IMR-90 (cell line): ENCODE results near the gene MKNK2. TPM values are rescaled to one million over a fixed set of nuclear protein-coding genes. Genes with fewer than 3 reads are reported as not detected.

Experiments
- ATAC-seq: fragments of 200-7000 bp; cut with Tn5 transposase; 2 replicates; pipeline ENCODE4 v1.9.1; 2020; ENCODE audit warnings: low read depth, mild to moderate bottlenecking, moderate library complexity
- BruUV-seq: library from RNA; stranded (reverse); fragments of 400-500 nt; replicated peaks from 2 replicates; lab custom pipeline; 2021; lab: Mats Ljungman, UMichigan
- CTCF ChIA-PET: fragments of 300-600 bp; formaldehyde crosslinking; extraction: SDS; loops from one replicate; lab custom pipeline; 2021; ENCODE audit warnings: antibody characterized with exemption; lab: Yijun Ruan, JAX
- POLR2A ChIA-PET: fragments of 300-600 bp; sonication (Branson Sonifier 250); formaldehyde crosslinking; loops from one replicate; lab custom pipeline; 2022; ENCODE audit warnings: antibody characterized with exemption; ENCODE audit not compliant: unreplicated experiment; lab: Charles Lee
- DNase-seq: peaks from one replicate; pipeline ENCODE4 v3.0.0; 2013
- H2AFZ ChIP-seq: replicated peaks from 2 replicates; pipeline ENCODE3; 2013; ENCODE audit warnings: low read length, mild to moderate bottlenecking; ENCODE audit not compliant: poor library complexity
- H2AK5ac ChIP-seq: 2 replicates; pipeline ENCODE4 v1.6.1; 2013; ENCODE audit warnings: low read depth, low read length, inconsistent platforms
- H2AK9ac ChIP-seq: replicated peaks from 2 replicates; pipeline ENCODE3; 2013; ENCODE audit warnings: mild to moderate bottlenecking, low read depth, low read length, moderate library complexity; ENCODE audit not compliant: poor library complexity
- H2BK120ac ChIP-seq: 2 replicates; pipeline ENCODE4 v1.6.1; 2013; ENCODE audit warnings: low read depth, low read length, inconsistent platforms
- H2BK15ac ChIP-seq: 3 replicates; pipeline ENCODE4 v1.6.1; 2013; ENCODE audit warnings: low read depth, low read length, inconsistent platforms
- H2BK20ac ChIP-seq: 2 replicates; pipeline ENCODE4 v1.6.1; 2013; ENCODE audit warnings: low read depth, mild to moderate bottlenecking, inconsistent platforms, low read length, moderate library complexity
- H2BK5ac ChIP-seq: 2 replicates; pipeline ENCODE4 v1.6.1; 2013; ENCODE audit warnings: mild to moderate bottlenecking, low read depth, low read length, inconsistent platforms; ENCODE audit not compliant: poor library complexity, severe bottlenecking
- H3K14ac ChIP-seq: replicated peaks from 2 replicates; pipeline ENCODE4 v1.6.1; 2013; ENCODE audit warnings: low read depth, low read length, inconsistent platforms
- H3K18ac ChIP-seq: 2 replicates; pipeline ENCODE4 v1.6.1; 2013; ENCODE audit warnings: low read depth, low read length, control low read depth
- H3K23ac ChIP-seq: 2 replicates; pipeline ENCODE4 v1.6.1; 2013; ENCODE audit warnings: low read depth, low read length, inconsistent platforms
- H3K27ac ChIP-seq: 2 replicates; pipeline ENCODE4 v1.5.1; 2013; ENCODE audit warnings: mild to moderate bottlenecking, control low read depth, low read length; ENCODE audit not compliant: insufficient read depth
- H3K27me3 ChIP-seq: 2 replicates; pipeline ENCODE4 v1.6.1; 2013; ENCODE audit warnings: low read length; ENCODE audit not compliant: control insufficient read depth, insufficient read depth
- H3K36me3 ChIP-seq: 2 replicates; pipeline ENCODE4 v1.6.1; 2013; ENCODE audit warnings: low read length, mixed read lengths; ENCODE audit not compliant: control insufficient read depth, insufficient read depth
- H3K4ac ChIP-seq: 2 replicates; pipeline ENCODE4 v1.6.1; 2013; ENCODE audit warnings: low read depth, low read length, inconsistent platforms
- H3K4me1 ChIP-seq: 2 replicates; pipeline ENCODE4 v1.6.1; 2013; ENCODE audit warnings: low read length, mixed read lengths; ENCODE audit not compliant: control insufficient read depth, insufficient read depth
- H3K4me2 ChIP-seq: 2 replicates; pipeline ENCODE4 v1.6.1; 2013; ENCODE audit warnings: low read depth, mild to moderate bottlenecking, control low read depth, low read length, moderate library complexity
- H3K4me3 ChIP-seq: 2 replicates; pipeline ENCODE4 v1.5.1; 2013; ENCODE audit warnings: low read depth, mild to moderate bottlenecking, control low read depth, low read length, moderate library complexity; ENCODE audit not compliant: insufficient read depth
- H3K56ac ChIP-seq: 2 replicates; pipeline ENCODE4 v1.6.1; 2013; ENCODE audit warnings: low read length, inconsistent platforms; ENCODE audit not compliant: insufficient read depth; ENCODE audit errors: extremely low read depth
- H3K79me1 ChIP-seq, 2 experiments: 2 replicates each; pipeline ENCODE4 v1.6.1; 2013; ENCODE audit warnings: low read length in 2 of 2, inconsistent platforms in 1 of 2, low read depth in 1 of 2
- H3K9ac ChIP-seq: 2 replicates; pipeline ENCODE4 v1.6.1; 2013; ENCODE audit warnings: low read depth, low read length, control low read depth
- H3K9me1 ChIP-seq: 2 replicates; pipeline ENCODE4 v1.6.1; 2013; ENCODE audit warnings: low read length, inconsistent platforms; ENCODE audit not compliant: insufficient read depth
- H3K9me3 ChIP-seq: 2 replicates; pipeline ENCODE4 v1.6.1; 2013; ENCODE audit warnings: low read length; ENCODE audit not compliant: control insufficient read depth, insufficient read depth
- H4K20me1 ChIP-seq: 2 replicates; pipeline ENCODE4 v1.6.1; 2013; ENCODE audit warnings: low read length, inconsistent platforms; ENCODE audit not compliant: insufficient read depth
- H4K5ac ChIP-seq: 2 replicates; pipeline ENCODE4 v1.6.1; 2013; ENCODE audit warnings: mild to moderate bottlenecking, low read depth, low read length, control low read depth
- H4K8ac ChIP-seq, 2 experiments: 2 replicates each; pipeline ENCODE4 v1.6.1; 2013; ENCODE audit warnings: low read depth in 2 of 2, low read length in 2 of 2, control low read depth in 1 of 2, inconsistent platforms in 1 of 2
- H4K91ac ChIP-seq: 2 replicates; pipeline ENCODE4 v1.6.1; 2013; ENCODE audit warnings: low read depth, low read length, inconsistent platforms; ENCODE audit not compliant: insufficient read depth
- BHLHE40 ChIP-seq: fragments of 150-350 bp; IDR thresholded peaks from 2 replicates; pipeline ENCODE4 v1.6.1; 2016; ENCODE audit warnings: mild to moderate bottlenecking, low read depth, low read length
- CEBPB ChIP-seq: IDR thresholded peaks from 2 replicates; pipeline ENCODE4 v1.6.1; 2012; ENCODE audit warnings: low read depth, low read length, improper control_type of control experiment
- MAZ ChIP-seq: IDR thresholded peaks from 2 replicates; pipeline ENCODE4 v1.6.1; 2012; ENCODE audit warnings: low read depth, mild to moderate bottlenecking, low read length, improper control_type of control experiment, moderate library complexity, borderline replicate concordance
- WGBS, 2 experiments: methylation state at CpG; one replicate each; pipeline versions ENCODE4 v1.1.5 to v1.1.7; 2013; ENCODE audit warnings: missing lambda C conversion rate in 2 of 2; ENCODE audit not compliant: insufficient read length in 1 of 2; ENCODE audit errors: extremely low coverage in 2 of 2; 5-methylcytosine and 5-hydroxymethylcytosine counted together
- dilution Hi-C: fragments of 300-500 bp; cut with HindIII; formaldehyde crosslinking; loops from one replicate; pipeline ENCODE4 v1.14.3; 2018; ENCODE audit warnings: low sequenced_read_pairs; ENCODE audit not compliant: unreplicated experiment
- in situ Hi-C: fragments of 300-500 bp; cut with MboI; formaldehyde crosslinking; loops from 3 replicates; pipeline ENCODE4 v1.14.3; 2019; ENCODE audit warnings: low sequenced_read_pairs, inconsistent platforms, mixed read lengths
- intact Hi-C: fragments of 100-400 bp; cut with micrococcal nuclease; formaldehyde crosslinking; loops from 2 replicates; pipeline ENCODE4 v1.10.0; 2022
- polyA plus RNA-seq, 3 experiments: library from polyadenylated mRNA; depleted of rRNA; stranded (reverse); fragments of >200 nt; gene quantifications; 2 replicates each; pipeline ENCODE4 v1.2.3, GENCODE V29; 2012; ENCODE audit warnings: low replicate concordance in 1 of 3
- total RNA-seq: library from RNA; depleted of rRNA; stranded (reverse); fragments of >200 nt; gene quantifications from 2 replicates; pipeline ENCODE4 v1.2.3, GENCODE V29; 2012

MKNK2 gene
- total and polyA plus RNA-seq, 2 of the 4 experiments (the other 2 are of a cell fraction), result 21.9 to 31.8 TPM

DNA sequence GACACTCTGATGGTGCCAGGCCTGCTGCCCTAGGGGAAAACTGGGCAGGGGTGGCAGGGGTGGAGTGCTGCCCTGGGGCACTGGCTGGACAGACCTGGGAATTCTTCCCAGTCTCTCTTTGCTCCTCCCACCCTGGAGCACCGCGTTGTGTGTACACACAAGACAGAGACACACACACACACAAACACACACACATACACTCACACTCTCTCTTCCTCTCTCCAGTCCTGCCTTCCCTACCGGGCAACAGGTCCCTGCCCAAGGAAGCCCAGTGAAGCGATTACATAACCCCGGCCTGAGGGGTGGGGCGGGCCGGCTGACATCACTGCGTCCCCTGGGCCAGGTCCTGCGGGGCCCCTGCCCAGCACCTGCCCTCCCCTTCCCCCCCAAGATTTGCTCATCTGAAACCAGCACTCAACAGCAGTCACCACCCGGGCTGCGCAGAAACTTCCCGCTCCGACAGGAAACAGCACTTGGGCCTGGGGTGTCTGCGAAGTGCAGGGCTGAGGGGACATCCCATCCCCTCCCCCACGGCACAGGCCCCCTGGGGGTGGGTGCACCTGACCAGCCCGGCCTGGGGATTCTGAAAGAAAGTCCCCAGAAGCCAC, 1.2 kb downstream of the MKNK2 start:
- Histone ChIP-seq H2BK15ac (no peak overlapping the region), H3K9me1 (peaks cover 4% of the 10 kb centered on the region), H3K79me1 (peaks cover 5 to 60% of the 10 kb centered on the region in 2 experiments; a peak in 3 of 4 replicates), H3K4me2 (peak overlapping the region; percentile 67), H3K4ac (peak overlapping the region; percentile 55; the same call in 1 of the 2 replicates), H3K4me1 (peaks cover 23% of the 10 kb centered on the region), H2BK5ac (no peak overlapping the region), H2BK20ac (no peak overlapping the region), H4K8ac (no peak overlapping the region), H3K4me3 (peak overlapping the region; percentile 75), H3K18ac (no peak overlapping the region), H3K9me3 (no peaks in the 10 kb centered on the region), H2BK120ac (no peak overlapping the region), H3K36me3 (peaks cover 16% of the 10 kb centered on the region; the same call in 1 of the 2 replicates), H3K27ac (peak overlapping the region; percentile 36; the same call in 1 of the 2 replicates), H3K23ac (peak overlapping the region; percentile 63; the same call in 1 of the 2 replicates), H3K27me3 (no peaks in the 10 kb centered on the region), H4K91ac (no peak overlapping the region), H4K20me1 (peaks cover 52% of the 10 kb centered on the region), H3K14ac (peak overlapping the region; percentile 51; the same call in 1 of the 2 replicates), H3K9ac (peak overlapping the region; percentile 80), H2AK9ac (peak overlapping the region; percentile 97), H4K5ac (no peak overlapping the region), H3K56ac (no peak overlapping the region), H2AK5ac (peak overlapping the region; percentile 70; the same call in 1 of the 2 replicates), H2AFZ (peak overlapping the region; percentile 16)
- in situ Hi-C loops, result no loop called here
- TF ChIP-seq CEBPB, result peak; percentile 60
- TF ChIP-seq BHLHE40, result no peak
- TF ChIP-seq MAZ, result peak; percentile 33; the same call in 1 of the 2 replicates
- WGBS, 2 experiments, result 8% methylated on average over 2 of the region's 16 CpGs; no CpG with 5 or more reads in 1 of the 2 experiments
- ChIA-PET CTCF (no interaction called here), POLR2A (no interaction called here)
- no TSS peak for BruUV-seq
- dilution Hi-C loops, result no loop called here
- intact Hi-C loops, result no loop called here
- peak; percentile 18 for ATAC-seq
- peak; percentile 61 for DNase-seq
